ENCODE data around the gene DNAJC21. TPM values are rescaled to one million over a fixed set of nuclear protein-coding genes. Genes with fewer than 3 reads are reported as not detected.

The DNAJC21 gene
- polyA plus RNA-seq, 2 of the 4 experiments (the other 2 are of a cell fraction) = 31.1 to 36.5 TPM

GRCh38 chr5:34944460-34945047 is 15.2 kb downstream of the DNAJC21 start:
- no peak for ATAC-seq
- FAIRE-seq = no peak
- H3K4me2 ChIP-seq = no peak overlapping the region
- no peak for DNase-seq (ENCODE audit: low read depth in 1 of 2, low spot score in 1 of 2)
- TF ChIP-seq ZFP36 (IDR thresholded peaks at IDR 0.05; ENCODE audit: borderline replicate concordance, partially characterized antibody) = no peak
- TF ChIP-seq MAX (IDR thresholded peaks at IDR 0.05) = no peak
- TF ChIP-seq RFX5 (IDR thresholded peaks at IDR 0.05) = no peak
- TF ChIP-seq ATOH8 (CRISPR knock-in tag; IDR thresholded peaks at IDR 0.05; ENCODE audit: low read depth) = no peak
- TF ChIP-seq FOSL2 (IDR thresholded peaks at IDR 0.05) = no peak
- no peak for TF ChIP-seq FOSL2 (CRISPR knock-in tag; IDR thresholded peaks at IDR 0.05)
- no peak for TF ChIP-seq POLR2A (IDR thresholded peaks at IDR 0.05; ENCODE audit: low read length)
- no peak for TF ChIP-seq CEBPB (IDR thresholded peaks at IDR 0.05)
- ChIA-PET CTCF (interaction anchor here (0.7 to 1.2 kb wide), 4 partner anchors 10 to 470 kb away, joined by 3 to 5 read pairs (median 3); no protein-coding TSS in a partner anchor), POLR2A (no interaction called here)
- no peaks in the 10 kb centered on the region for H3K4me1 ChIP-seq
- no peak overlapping the region for H3K27ac ChIP-seq
- H3K9me3 ChIP-seq = no peaks in the 10 kb centered on the region
- 87% methylated on average over 11 of the region's 11 CpGs for WGBS (ENCODE audit: missing lambda C conversion rate)
- H3K4me3 ChIP-seq = no peak overlapping the region

GRCh38 chr5:34957321-34957720 is 28.0 kb downstream of the DNAJC21 start:
- DNase-seq (ENCODE audit: low read depth in 1 of 2, low spot score in 1 of 2) = no peak
- ATAC-seq = no peak
- 95% methylated on average over 1 of the region's 1 CpG for WGBS (ENCODE audit: missing lambda C conversion rate)
- H3K4me1 ChIP-seq = no peaks in the 10 kb centered on the region
- ChIA-PET POLR2A (no interaction called here), CTCF (interaction anchor here (1.2 to 2.3 kb wide), 6 partner anchors 9 to 46 kb away, joined by 3 to 11 read pairs (median 7); no protein-coding TSS in a partner anchor)
- H3K27ac ChIP-seq = no peak overlapping the region
- TF ChIP-seq E2F6 (IDR thresholded peaks at IDR 0.05; ENCODE audit: borderline replicate concordance, low read depth) = no peak
- TF ChIP-seq JUN (IDR thresholded peaks at IDR 0.05) = no peak
- TF ChIP-seq USF2 (IDR thresholded peaks at IDR 0.05) = no peak
- no peak for TF ChIP-seq MAZ (IDR thresholded peaks at IDR 0.05; ENCODE audit: borderline replicate concordance, low read depth, low read length)
- no peak for TF ChIP-seq HES2 (IDR thresholded peaks at IDR 0.05)
- no peak for TF ChIP-seq POLR2A (IDR thresholded peaks at IDR 0.05; ENCODE audit: low read length)
- no peak for TF ChIP-seq CEBPB (IDR thresholded peaks at IDR 0.05)
- TF ChIP-seq PHF8 (IDR thresholded peaks at IDR 0.05; ENCODE audit: borderline replicate concordance, low read depth) = no peak
- no peak for TF ChIP-seq TFCP2L1 (CRISPR knock-in tag; IDR thresholded peaks at IDR 0.05)
- no peak for TF ChIP-seq EHF (CRISPR knock-in tag; IDR thresholded peaks at IDR 0.05)
- H3K4me3 ChIP-seq = no peak overlapping the region
- no peak overlapping the region for H3K4me2 ChIP-seq
- H3K9me3 ChIP-seq = no peaks in the 10 kb centered on the region
- no peak for FAIRE-seq

- no peak overlapping the region for H3K27ac ChIP-seq
- ChIA-PET CTCF (interaction anchor here (0.7 to 3.6 kb wide), 9 partner anchors 10 to 45 kb away, joined by 3 to 21 read pairs (median 6); partner anchors contain the start of gene DNAJC21), POLR2A (no interaction called here)
- no peak overlapping the region for H3K4me3 ChIP-seq
- ATAC-seq (peak; percentile 92 to 93), FAIRE-seq (no peak), DNase-seq (ENCODE audit: low read depth in 1 of 2, low spot score in 1 of 2) (peak; percentile 28 to 43)
- H3K9me3 ChIP-seq = no peaks in the 10 kb centered on the region
- H3K4me1 ChIP-seq = no peaks in the 10 kb centered on the region
- WGBS (ENCODE audit: missing lambda C conversion rate) = 44% methylated on average over 5 of the region's 5 CpGs
- TF ChIP-seq SMC3 (IDR thresholded peaks at IDR 0.05) (peak; percentile 37; the same call in 1 of the 3 replicates), CTCF (IDR thresholded peaks at IDR 0.05) (peak; percentile 57), RARB (CRISPR knock-in tag; IDR thresholded peaks at IDR 0.05) (no peak), RAD21 (conservative IDR thresholded peaks at IDR 0.05 in 1 of 2, IDR thresholded peaks at IDR 0.05 in 1 of 2) (peak; percentile 39 to 44; a peak in 4 of 5 replicates), ELK1 (IDR thresholded peaks at IDR 0.05; ENCODE audit: low read depth, low read length) (no peak)
- H3K4me2 ChIP-seq = no peak overlapping the region
Observed at GRCh38 chr5:34957857-34958690, 28.7 kb downstream of the DNAJC21 start.
